HL-60 (cell line): ENCODE results near the gene TMEM145.

Experiments
- POLR2AphosphoS5 ChIP-seq: IDR thresholded peaks from 2 replicates; pipeline ENCODE4 v1.6.1; 2012; ENCODE audit warnings: low read depth
- TF ChIP-seq, protein P1 (sequence below): IDR thresholded peaks from one replicate; pipeline ENCODE4 v1.5.1; 2011; ENCODE audit warnings: low read length, control low read depth, inconsistent platforms; ENCODE audit not compliant: insufficient read depth
- TF ChIP-seq, protein P2 (sequence below): IDR thresholded peaks from 2 replicates; pipeline ENCODE4 v1.6.1; 2012; ENCODE audit warnings: low read depth; ENCODE audit not compliant: insufficient replicate concordance

DNA sequence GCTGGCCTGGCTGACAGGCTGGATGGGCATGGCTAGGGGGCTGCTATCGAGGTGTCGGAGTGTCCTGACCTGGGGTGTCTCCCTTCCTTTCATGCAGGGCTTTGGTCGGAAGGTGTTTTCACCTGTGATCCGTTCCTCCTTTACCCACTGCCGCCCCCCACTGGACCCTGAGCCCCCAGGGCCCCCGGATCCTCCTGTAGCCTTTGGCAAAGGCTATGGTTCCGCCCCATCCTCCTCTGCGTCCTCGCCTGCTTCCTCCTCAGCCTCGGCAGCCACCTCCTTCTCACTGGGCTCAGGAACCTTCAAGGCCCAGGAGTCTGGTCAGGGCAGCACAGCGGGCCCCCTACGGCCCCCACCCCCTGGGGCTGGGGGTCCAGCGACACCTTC is 23.0 kb upstream of the TMEM145 start:
- TF ChIP-seq, protein P1, sequence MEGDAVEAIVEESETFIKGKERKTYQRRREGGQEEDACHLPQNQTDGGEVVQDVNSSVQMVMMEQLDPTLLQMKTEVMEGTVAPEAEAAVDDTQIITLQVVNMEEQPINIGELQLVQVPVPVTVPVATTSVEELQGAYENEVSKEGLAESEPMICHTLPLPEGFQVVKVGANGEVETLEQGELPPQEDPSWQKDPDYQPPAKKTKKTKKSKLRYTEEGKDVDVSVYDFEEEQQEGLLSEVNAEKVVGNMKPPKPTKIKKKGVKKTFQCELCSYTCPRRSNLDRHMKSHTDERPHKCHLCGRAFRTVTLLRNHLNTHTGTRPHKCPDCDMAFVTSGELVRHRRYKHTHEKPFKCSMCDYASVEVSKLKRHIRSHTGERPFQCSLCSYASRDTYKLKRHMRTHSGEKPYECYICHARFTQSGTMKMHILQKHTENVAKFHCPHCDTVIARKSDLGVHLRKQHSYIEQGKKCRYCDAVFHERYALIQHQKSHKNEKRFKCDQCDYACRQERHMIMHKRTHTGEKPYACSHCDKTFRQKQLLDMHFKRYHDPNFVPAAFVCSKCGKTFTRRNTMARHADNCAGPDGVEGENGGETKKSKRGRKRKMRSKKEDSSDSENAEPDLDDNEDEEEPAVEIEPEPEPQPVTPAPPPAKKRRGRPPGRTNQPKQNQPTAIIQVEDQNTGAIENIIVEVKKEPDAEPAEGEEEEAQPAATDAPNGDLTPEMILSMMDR = no peak
- TF ChIP-seq, protein P2, sequence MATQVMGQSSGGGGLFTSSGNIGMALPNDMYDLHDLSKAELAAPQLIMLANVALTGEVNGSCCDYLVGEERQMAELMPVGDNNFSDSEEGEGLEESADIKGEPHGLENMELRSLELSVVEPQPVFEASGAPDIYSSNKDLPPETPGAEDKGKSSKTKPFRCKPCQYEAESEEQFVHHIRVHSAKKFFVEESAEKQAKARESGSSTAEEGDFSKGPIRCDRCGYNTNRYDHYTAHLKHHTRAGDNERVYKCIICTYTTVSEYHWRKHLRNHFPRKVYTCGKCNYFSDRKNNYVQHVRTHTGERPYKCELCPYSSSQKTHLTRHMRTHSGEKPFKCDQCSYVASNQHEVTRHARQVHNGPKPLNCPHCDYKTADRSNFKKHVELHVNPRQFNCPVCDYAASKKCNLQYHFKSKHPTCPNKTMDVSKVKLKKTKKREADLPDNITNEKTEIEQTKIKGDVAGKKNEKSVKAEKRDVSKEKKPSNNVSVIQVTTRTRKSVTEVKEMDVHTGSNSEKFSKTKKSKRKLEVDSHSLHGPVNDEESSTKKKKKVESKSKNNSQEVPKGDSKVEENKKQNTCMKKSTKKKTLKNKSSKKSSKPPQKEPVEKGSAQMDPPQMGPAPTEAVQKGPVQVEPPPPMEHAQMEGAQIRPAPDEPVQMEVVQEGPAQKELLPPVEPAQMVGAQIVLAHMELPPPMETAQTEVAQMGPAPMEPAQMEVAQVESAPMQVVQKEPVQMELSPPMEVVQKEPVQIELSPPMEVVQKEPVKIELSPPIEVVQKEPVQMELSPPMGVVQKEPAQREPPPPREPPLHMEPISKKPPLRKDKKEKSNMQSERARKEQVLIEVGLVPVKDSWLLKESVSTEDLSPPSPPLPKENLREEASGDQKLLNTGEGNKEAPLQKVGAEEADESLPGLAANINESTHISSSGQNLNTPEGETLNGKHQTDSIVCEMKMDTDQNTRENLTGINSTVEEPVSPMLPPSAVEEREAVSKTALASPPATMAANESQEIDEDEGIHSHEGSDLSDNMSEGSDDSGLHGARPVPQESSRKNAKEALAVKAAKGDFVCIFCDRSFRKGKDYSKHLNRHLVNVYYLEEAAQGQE = no peak
- no peak for TF ChIP-seq POLR2AphosphoS5
